Spleen (tissue), 11 donors: ENCODE results near the gene EML6. TPM values are rescaled to one million over a fixed set of nuclear protein-coding genes. Genes with fewer than 3 reads are reported as not detected.

Experiments
- DNase-seq: peaks from one replicate; pipeline ENCODE4 v3.0.0-alpha.2; 2020
- H3K27ac ChIP-seq, 8 donors: fragments of 200-600 bp; sonication (generic) in 7 of 8; 1 replicate in 4 of 8; 2 replicates in 4 of 8; pipeline versions ENCODE4 v1.5.0 to v1.8.0; 2016 to 2021; ENCODE audit warnings: inconsistent platforms in 4 of 8, mild to moderate bottlenecking in 4 of 8, moderate library complexity in 1 of 8
- H3K27me3 ChIP-seq, 7 donors: fragments of 200-600 bp; sonication (generic) in 6 of 7; replicated peaks in 1 of 7; 1 replicate in 4 of 7; 2 replicates in 3 of 7; pipeline versions ENCODE4 v1.5.0 to v1.8.0; 2016 to 2021; ENCODE audit warnings: inconsistent platforms in 3 of 7, mild to moderate bottlenecking in 1 of 7
- H3K36me3 ChIP-seq, 6 donors: fragments of 200-600 bp; sonication (generic) in 5 of 6; 1 replicate in 4 of 6; 2 replicates in 2 of 6; pipeline versions ENCODE4 v1.5.0 to v1.8.0; 2016 to 2021; ENCODE audit warnings: inconsistent platforms in 2 of 6
- H3K4me1 ChIP-seq, 6 donors: fragments of 200-600 bp; sonication (generic) in 5 of 6; 1 replicate in 3 of 6; 2 replicates in 3 of 6; pipeline versions ENCODE4 v1.5.0 to v1.8.0; 2016 to 2021; ENCODE audit warnings: inconsistent platforms in 3 of 6
- H3K4me3 ChIP-seq, 8 donors: fragments of 200-600 bp; sonication (generic) in 7 of 8; 1 replicate in 4 of 8; 2 replicates in 4 of 8; pipeline versions ENCODE4 v1.5.0 to v1.8.0; 2016 to 2021; ENCODE audit warnings: inconsistent platforms in 4 of 8, mild to moderate bottlenecking in 4 of 8, moderate library complexity in 2 of 8
- H3K9me3 ChIP-seq, 8 donors: fragments of 200-600 bp; sonication (generic) in 7 of 8; 1 replicate in 4 of 8; 2 replicates in 4 of 8; pipeline versions ENCODE4 v1.5.0 to v1.8.0; 2016 to 2021; ENCODE audit warnings: inconsistent platforms in 4 of 8
- POLR2A ChIP-seq, 3 donors: fragments of 450-650 bp; IDR thresholded peaks; one replicate each; pipeline ENCODE4 v1.5.1; 2017; ENCODE audit warnings: antibody characterized with exemption in 3 of 3, mild to moderate bottlenecking in 1 of 3
- POLR2AphosphoS5 ChIP-seq, 3 donors: sonication (generic); formaldehyde crosslinking; IDR thresholded peaks; one replicate each; pipeline ENCODE4 v1.5.1; 2017; ENCODE audit warnings: antibody characterized with exemption in 3 of 3
- WGBS, 5 donors: extraction: QIAGEN DNeasy Blood & Tissue Kit in 3 of 5; methylation state at CpG; one replicate each; pipeline versions ENCODE4 v1.1.5 to v1.1.7; 2013 to 2018; 5-methylcytosine and 5-hydroxymethylcytosine counted together
- intact Hi-C: fragments of 100-400 bp; cut with DNase I; formaldehyde crosslinking; loops from one replicate; pipeline ENCODE4 v1.15.0; 2023; ENCODE audit warnings: low total_unique reads
- polyA plus RNA-seq, 3 donors: library from polyadenylated mRNA; stranded (reverse); fragments of 200-250 nt; gene quantifications; one replicate each; pipeline ENCODE4 v1.2.1, GENCODE V29; 2013
- total RNA-seq, 7 donors: library from RNA; depleted of rRNA in 3 of 7; stranded (reverse); fragments of >200 nt in 3 of 7; fragmentation: NEBNext Ultra II Directional in 4 of 7; extraction: Animal tissue kit (Norgen Biotek cat#: 25700) in 4 of 7; gene quantifications; one replicate each; pipeline versions ENCODE4 v1.1.0 to v1.2.1, GENCODE V29; 2016 to 2021
- TF ChIP-seq, protein P1 (sequence below), 11 experiments: fragments of 200-600 bp in 7 of 11; fragments of 450-650 bp in 4 of 11; sonication (generic) in 4 of 11; IDR thresholded peaks in 8 of 11; conservative IDR thresholded peaks in 3 of 11; 1 replicate in 7 of 11; 2 replicates in 4 of 11; pipeline versions ENCODE4 v1.4.0 to v1.8.0; 2016 to 2021; ENCODE audit warnings: antibody characterized with exemption in 11 of 11, inconsistent platforms in 4 of 11, mild to moderate bottlenecking in 1 of 11
- donor health status: healthy with polysubstance abuse.
- donor health status: DM: no; HTN: no; CAD: no; lungs with moderate emphysema.
- donor health status: DM: no; HTN: no; CAD: no.
- donor health status: Bipolar disorder and iron deficiency.
- donor health status: healthy.
- donor health status: DM: no; HTN: no; CAD: no.
- donor health status: DM: yes; HTN: yes; CAD: no.

EML6 gene
- total and polyA plus RNA-seq, 10 donors: 4.7 to 18.2 (median 7.6) TPM

DNA sequence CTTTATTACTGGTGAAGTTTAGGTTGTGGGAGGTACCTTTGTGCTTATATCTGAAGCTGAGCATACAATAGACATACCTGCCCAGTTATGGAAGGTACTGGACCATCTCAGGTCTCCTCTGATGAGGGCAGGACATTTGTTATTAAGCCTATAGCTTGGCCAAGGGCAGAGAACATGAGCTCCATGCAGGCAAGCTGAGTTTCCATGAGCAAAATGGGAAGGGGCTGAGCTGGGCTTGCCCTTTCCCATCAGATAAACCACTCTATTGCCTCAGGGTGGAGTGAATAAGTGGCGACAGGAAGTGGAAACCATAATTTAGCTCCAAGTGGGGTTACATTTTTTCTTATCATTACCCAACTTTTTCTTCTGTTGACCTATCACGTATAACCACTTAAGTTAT, 39.9 kb upstream of the EML6 start:
- Histone ChIP-seq H3K4me1 (peaks cover 0 to 15% (median 11%) of the 10 kb centered on the region in 6 donors), H3K27me3 (no peaks in the 10 kb centered on the region), H3K4me3 (no peak overlapping the region), H3K36me3 (no peaks in the 10 kb centered on the region), H3K9me3 (no peaks in the 10 kb centered on the region), H3K27ac (no peak overlapping the region)
- WGBS, 5 donors: 64 to 85% (median 71%) methylated on average over 2 of the region's 2 CpGs
- TF ChIP-seq POLR2A (IDR thresholded peaks at IDR 0.05): no peak
- TF ChIP-seq, protein P1, sequence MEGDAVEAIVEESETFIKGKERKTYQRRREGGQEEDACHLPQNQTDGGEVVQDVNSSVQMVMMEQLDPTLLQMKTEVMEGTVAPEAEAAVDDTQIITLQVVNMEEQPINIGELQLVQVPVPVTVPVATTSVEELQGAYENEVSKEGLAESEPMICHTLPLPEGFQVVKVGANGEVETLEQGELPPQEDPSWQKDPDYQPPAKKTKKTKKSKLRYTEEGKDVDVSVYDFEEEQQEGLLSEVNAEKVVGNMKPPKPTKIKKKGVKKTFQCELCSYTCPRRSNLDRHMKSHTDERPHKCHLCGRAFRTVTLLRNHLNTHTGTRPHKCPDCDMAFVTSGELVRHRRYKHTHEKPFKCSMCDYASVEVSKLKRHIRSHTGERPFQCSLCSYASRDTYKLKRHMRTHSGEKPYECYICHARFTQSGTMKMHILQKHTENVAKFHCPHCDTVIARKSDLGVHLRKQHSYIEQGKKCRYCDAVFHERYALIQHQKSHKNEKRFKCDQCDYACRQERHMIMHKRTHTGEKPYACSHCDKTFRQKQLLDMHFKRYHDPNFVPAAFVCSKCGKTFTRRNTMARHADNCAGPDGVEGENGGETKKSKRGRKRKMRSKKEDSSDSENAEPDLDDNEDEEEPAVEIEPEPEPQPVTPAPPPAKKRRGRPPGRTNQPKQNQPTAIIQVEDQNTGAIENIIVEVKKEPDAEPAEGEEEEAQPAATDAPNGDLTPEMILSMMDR (IDR thresholded peaks at IDR 0.05 in 8 of 11, conservative IDR thresholded peaks at IDR 0.05 in 3 of 11): no peak
- no peak for TF ChIP-seq POLR2AphosphoS5 (IDR thresholded peaks at IDR 0.05)
- no peak for DNase-seq
- intact Hi-C loops: no loop called here

DNA sequence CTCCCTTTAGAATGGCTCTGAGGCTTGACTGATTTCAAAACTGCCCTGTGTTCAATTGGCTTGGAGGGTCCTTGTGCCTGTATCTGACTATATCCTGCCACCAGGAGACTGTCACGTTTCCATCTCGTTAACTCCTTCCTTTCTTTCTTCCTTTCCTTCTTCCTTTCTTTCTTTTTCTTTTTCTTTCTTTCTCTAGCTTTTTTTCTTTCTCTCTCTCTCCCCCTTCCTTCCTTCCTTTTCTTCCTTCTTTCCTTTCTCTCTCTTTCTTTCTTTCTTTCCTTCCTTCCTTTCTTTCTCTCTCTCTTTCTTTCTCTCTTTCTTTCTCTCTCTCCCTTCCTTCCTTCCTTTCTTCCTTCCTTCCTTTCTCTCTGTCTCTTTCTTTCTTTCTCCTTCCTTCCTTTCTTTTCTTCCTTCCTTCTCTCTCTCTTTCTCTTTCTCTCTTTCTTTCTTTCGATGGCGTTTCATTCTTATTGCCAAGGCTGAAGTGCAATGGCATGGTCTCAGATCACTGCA, 38.1 kb upstream of the EML6 start:
- DNase-seq: no peak
- no peaks in the 10 kb centered on the region for H3K9me3 ChIP-seq
- H3K27me3 ChIP-seq: no peaks in the 10 kb centered on the region
- no peak overlapping the region for H3K27ac ChIP-seq
- TF ChIP-seq POLR2AphosphoS5 (IDR thresholded peaks at IDR 0.05) (no peak), POLR2A (IDR thresholded peaks at IDR 0.05) (no peak)
- TF ChIP-seq, protein P1 (IDR thresholded peaks at IDR 0.05 in 8 of 11, conservative IDR thresholded peaks at IDR 0.05 in 3 of 11): no peak
- peaks cover 0 to 11% (median 6%) of the 10 kb centered on the region in 6 donors for H3K4me1 ChIP-seq
- WGBS, 5 donors: 73 to 85% (median 77%) methylated on average over 4 of the region's 4 CpGs
- H3K4me3 ChIP-seq: no peak overlapping the region
- H3K36me3 ChIP-seq: no peaks in the 10 kb centered on the region
- intact Hi-C loops: no loop called here

DNA sequence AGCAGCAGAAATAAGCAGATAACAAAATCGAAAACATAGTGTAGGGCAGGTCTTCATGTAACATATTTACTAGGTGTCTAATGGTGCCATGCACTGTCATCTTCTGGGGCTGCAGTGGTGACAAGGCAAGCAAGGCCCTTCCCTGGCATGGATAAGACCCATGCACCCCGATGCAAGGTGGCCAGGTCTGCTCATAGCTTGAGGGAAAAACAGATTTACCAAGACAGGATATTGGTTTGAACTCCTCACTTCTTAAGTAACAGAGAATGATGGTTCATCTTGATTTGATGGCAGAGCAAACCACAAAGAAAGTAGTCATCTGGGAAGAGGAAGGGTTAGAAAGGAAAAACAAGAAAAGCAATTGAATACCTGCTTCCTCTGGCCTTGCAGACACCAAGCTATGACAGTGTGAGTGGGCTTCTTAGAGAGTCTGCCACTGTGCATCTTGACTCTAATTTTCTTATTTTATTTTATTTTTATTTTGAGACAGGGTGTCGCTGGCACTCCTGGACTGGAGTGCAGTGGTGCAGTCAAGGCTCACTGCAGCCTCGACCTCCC, 35.8 kb upstream of the EML6 start:
- Histone ChIP-seq H3K9me3 (no peaks in the 10 kb centered on the region), H3K27me3 (no peaks in the 10 kb centered on the region), H3K4me3 (no peak overlapping the region), H3K27ac (no peak overlapping the region), H3K36me3 (no peaks in the 10 kb centered on the region), H3K4me1 (no peaks in the 10 kb centered on the region)
- 63 to 78% (median 68%) methylated on average over 4 of the region's 4 CpGs for WGBS, 5 donors
- no peak for TF ChIP-seq POLR2A (IDR thresholded peaks at IDR 0.05)
- no peak for TF ChIP-seq POLR2AphosphoS5 (IDR thresholded peaks at IDR 0.05)
- TF ChIP-seq, protein P1 (IDR thresholded peaks at IDR 0.05 in 8 of 11, conservative IDR thresholded peaks at IDR 0.05 in 3 of 11): no peak
- intact Hi-C loops: no loop called here
- no peak for DNase-seq

DNA sequence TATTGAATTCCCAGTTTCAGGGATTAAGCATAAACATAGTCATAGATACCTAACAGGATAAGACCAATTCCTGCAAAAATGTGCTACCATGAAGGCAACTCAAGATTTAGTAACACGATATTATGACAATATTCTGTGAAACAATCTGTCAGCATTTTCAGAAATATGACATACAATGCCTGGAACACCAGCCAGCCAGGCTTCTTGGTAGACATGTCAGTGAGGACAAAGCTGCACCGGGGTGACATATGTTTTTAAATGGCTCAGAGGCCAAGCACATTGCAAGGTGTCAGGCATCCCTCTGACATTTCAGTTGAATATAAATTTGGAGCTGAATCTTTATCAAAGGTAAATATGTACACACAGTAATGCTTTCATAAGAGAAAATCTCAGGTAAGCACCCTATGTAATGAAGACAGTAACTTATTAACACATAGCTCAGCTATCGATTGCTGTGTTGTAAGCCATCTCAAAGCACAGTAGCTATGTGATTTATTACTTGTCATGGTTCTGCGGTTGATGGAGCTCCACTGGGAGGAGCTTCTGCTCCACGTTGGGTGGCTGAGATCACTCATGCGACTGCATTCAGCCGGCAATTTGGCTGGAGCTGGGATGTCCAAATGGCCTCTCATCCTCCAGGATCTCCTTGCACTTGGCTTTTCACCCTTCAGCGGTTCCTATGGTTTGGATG, 31.9 kb upstream of the EML6 start:
- TF ChIP-seq, protein P1 (IDR thresholded peaks at IDR 0.05 in 8 of 11, conservative IDR thresholded peaks at IDR 0.05 in 3 of 11): no peak
- TF ChIP-seq POLR2AphosphoS5 (IDR thresholded peaks at IDR 0.05) (no peak), POLR2A (IDR thresholded peaks at IDR 0.05) (no peak)
- no peak overlapping the region for H3K4me3 ChIP-seq
- WGBS, 5 donors: 59 to 77% (median 64%) methylated on average over 8 of the region's 8 CpGs
- intact Hi-C loops: no loop called here
- H3K36me3 ChIP-seq: no peaks in the 10 kb centered on the region
- peak; percentile 48 for DNase-seq
- H3K9me3 ChIP-seq: no peaks in the 10 kb centered on the region
- no peaks in the 10 kb centered on the region for H3K4me1 ChIP-seq
- no peak overlapping the region for H3K27ac ChIP-seq
- H3K27me3 ChIP-seq: no peaks in the 10 kb centered on the region
